DMS53 (cell line): ENCODE data around the gene AADACL3.

Experiments used
- DNase-seq: peaks from one replicate; lab custom pipeline; 2025; lab: John Stamatoyannopoulos, UW

The AADACL3 gene

GRCh38 chr1:12769031-12769430 is 53.1 kb downstream of the AADACL3 start:
- DNase-seq: no peak

- no peak for DNase-seq
These were observed 54.1 kb downstream of the AADACL3 start for GRCh38 chr1:12769976-12770505.

GRCh38 chr1:12770620-12771019 is 54.7 kb downstream of the AADACL3 start:
- DNase-seq: no peak

- no peak for DNase-seq
These were observed 55.3 kb downstream of the AADACL3 start for GRCh38 chr1:12771186-12771585.

GRCh38 chr1:12772520-12772919 is 56.6 kb downstream of the AADACL3 start:
- DNase-seq: no peak

- DNase-seq: no peak
These were observed 57.5 kb downstream of the AADACL3 start, which contains the start of gene PRAMEF12 for GRCh38 chr1:12773438-12773837. TSS of gene PRAMEF12 (plus strand) at chr1:12773738. CDS start at chr1:12774868, 1,130 bp downstream.

- DNase-seq: no peak
These were observed 59.0 kb downstream of the AADACL3 start for GRCh38 chr1:12774801-12775345.

- DNase-seq: no peak
These were observed 59.5 kb downstream of the AADACL3 start for GRCh38 chr1:12775443-12775842.

- DNase-seq: no peak
These were observed 61.1 kb downstream of the AADACL3 start for GRCh38 chr1:12776801-12777557.
